Measurements from ENCODE around the gene NPAS3.
"Not testable (repeated sequence)": the region's sequence is repeated elsewhere in the genome, so short reads cannot be mapped to it uniquely, and the experiment has no call there.

Gene NPAS3

DNA sequence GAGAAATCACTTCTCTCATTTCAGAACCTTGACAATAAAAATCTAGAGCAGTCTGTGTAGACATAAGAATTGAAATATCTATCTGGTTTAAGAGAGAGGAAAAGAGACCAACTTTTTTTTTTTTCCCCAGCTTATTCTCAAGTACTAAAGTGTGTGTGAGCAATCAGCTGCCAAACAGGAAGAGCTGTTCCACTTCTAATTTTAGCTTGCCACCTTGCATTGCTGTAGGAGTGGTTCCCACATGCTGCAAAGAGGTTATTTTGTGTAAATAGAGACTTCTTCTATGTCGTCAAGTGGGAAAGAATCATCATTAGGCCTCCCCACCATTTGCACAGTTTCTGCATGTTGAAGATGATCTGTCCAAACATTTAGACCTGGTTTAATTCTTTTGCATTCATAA is 142.6 kb downstream of the NPAS3 start:
- DNase-seq (ENCODE audit: low read depth in 2 of 2), result no peak

DNA sequence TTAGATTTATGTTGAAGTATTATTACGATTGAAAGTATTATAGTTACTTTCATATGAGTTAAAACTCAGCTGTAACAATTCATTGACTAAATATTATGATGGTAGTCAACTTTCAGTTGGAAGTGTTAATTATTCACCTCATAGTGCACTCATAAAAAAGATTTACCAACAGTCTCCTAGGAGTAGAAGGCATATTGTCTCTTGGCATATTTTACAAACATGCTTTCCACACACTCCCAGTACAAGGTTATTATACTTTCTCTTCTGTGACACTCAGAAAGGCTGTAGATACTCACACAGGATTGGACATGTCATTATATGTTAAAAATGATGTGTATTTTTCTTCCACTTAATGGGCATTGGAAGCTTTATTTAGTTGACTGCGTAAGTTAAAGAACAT is 147.1 kb downstream of the NPAS3 start:
- DNase-seq (ENCODE audit: low read depth in 2 of 2), result no peak

DNA sequence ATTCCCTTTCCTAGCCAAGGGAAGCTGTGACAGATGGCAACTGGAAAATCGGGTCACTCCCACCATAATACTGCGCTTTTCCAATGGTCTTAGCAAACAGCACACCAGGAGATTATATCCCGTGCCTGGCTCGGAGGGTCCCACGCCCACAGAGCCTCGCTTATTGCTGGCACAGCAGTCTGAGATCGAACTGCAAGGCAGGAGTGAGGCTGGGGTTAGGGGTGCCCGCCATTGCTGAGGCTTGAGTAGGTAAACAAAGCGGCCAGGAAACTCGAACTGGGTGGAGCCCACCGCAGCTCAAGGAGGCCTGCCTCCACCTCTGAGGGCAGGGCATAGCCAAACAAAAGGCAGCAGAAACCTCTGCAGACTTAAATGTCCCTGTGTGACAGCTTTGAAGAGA is 149.6 kb downstream of the NPAS3 start:
- not testable (repeated sequence) for DNase-seq (ENCODE audit: low read depth in 2 of 2)

DNA sequence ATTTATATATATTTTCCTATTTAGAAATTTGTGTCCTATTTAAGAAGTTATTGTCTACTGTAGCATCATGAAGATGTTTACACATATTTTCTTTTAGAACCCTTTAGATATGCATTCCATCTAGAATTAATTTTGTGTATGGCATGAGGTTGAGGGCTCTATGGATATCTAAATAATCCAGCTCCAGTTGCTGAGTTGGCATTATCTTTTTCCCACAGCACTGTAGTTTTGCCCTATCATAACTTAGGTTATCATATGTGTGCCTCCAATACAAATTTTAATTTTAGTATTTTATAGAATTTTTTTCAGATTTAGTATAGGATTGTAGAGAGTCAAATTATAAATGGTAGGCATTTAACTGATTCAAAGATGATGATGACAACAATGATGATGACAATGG is 159.3 kb downstream of the NPAS3 start:
- DNase-seq (ENCODE audit: low read depth in 2 of 2), result no peak

DNA sequence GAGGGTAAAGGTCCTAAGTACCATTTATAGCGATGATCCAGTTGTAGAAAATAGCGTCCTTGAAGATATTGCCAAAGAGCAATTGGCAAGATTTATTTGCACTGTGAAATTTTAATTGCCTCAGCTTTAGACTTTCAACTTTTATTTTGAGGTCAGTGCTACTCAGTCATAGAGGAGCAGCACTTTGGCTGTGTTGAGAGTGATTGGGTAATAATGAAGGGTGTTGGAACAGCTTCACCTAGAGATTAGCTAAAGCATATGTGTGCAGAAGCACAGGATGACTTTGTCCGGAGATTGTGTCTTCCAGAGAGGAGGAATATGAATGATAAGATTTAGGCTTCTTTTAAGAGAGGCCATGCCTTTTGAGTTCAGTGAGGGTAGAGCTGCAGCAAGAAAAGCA is 164.8 kb downstream of the NPAS3 start:
- DNase-seq (ENCODE audit: low read depth in 2 of 2), result no peak

DNA sequence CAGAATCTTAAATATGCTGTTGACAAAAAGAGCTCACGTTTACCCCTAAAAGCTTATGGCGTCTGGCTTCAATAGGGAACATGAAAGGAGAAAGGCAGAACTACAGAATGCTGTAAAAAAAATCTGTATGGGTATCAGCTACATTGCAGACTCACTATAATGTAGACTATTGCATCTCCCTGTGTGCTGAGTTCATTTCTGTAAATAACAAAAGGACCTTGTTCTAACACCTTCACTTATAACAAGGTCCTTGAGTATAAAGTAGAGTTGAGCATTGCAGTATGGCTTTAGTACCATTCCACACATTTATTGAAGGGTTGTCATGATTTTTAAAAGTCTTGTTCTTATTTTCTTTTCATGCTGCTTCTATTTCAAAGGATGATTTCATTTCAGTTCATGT is 165.3 kb downstream of the NPAS3 start:
- no peak for DNase-seq (ENCODE audit: low read depth in 2 of 2)

DNA sequence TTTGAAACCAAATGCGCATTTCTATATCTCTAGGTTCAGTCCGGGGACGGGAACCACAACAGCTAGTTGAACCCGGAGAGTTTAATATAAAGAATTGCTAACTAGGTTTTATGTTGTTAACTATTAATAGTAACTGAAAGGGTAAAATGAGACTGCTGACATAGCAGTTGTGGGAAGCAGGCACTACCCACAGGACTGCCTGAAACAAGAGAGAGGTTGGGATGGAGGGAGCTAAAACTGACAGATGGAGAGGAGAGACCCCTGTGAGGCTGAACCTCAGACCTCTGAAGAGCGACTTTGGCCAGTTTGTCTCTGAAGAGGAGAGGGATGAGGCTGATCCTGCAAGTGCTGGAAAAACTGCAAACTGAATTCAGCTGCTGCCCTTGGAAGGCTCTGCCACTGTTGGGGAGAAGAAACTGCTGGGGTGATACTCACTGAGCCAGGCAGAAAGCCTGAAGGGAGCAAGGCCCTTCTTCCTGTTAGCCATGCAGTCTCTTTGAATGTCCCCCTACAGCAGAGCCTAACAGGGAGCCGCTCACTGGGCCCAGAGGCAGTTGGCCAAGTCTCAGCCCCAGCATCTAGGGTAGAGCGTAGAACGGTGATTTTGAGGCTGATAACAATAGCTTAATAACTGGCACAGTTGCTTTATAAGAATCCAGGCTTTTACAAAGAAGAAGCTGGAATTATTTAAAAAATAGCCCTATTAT is 172.2 kb downstream of the NPAS3 start:
- DNase-seq (ENCODE audit: low read depth in 2 of 2), result no peak

DNA sequence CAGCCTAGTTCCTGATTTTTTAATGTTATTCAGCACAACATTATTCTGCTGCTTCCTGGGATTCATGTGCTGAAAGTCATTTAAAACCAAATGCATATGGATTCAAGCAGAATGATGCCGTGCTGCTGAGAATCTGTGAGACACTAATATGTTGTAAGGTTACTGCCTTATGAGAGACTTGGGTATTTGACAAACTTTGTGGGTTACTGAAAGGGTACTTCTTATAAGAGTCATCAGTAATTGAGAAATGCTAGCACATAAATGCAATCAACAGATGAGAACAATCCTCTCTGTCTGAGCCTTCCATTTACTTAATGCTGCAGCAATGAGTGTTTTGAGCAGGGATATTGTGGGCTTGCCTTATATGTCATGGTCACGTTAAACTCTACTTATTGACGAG is 175.7 kb downstream of the NPAS3 start:
- no peak for DNase-seq (ENCODE audit: low read depth in 2 of 2)

DNA sequence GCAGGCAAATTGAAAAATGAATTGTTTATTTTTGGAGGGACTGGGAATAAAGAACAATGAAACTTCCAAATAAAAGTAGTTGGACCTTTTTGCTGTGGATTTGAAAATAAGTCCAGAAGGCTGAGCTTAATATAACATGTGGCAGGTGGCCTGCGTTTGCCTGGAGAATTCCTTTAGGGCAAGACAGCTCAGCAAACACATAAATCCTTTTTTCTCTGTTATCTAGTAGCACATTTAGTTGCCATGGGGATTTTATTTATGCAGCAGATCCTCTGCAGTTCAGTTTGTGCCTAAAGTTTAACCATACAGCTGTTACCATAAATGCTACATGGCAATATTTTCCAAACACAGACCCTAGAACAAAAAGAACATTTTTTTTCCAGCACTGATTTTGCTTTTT is 180.0 kb downstream of the NPAS3 start:
- no peak for DNase-seq (ENCODE audit: low read depth in 2 of 2)

DNA sequence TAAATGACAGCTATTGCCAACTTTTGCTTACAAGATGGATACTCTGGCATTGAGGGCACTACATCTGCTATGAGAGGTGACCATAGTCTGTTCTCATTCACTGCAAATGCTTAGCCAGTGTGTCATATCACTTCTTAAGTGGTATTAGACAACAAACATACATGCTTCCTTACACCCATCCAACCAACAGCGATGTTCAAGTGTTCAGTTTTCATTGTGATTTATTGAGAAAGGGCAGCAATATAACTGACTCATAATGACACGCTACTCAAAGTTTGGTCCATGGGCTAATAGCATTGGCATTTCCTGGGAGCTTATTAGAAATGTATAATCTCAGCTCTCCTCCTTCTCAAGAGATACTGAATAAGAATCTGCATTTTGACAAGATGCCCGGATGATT is 181.7 kb downstream of the NPAS3 start:
- DNase-seq (ENCODE audit: low read depth in 2 of 2), result no peak

DNA sequence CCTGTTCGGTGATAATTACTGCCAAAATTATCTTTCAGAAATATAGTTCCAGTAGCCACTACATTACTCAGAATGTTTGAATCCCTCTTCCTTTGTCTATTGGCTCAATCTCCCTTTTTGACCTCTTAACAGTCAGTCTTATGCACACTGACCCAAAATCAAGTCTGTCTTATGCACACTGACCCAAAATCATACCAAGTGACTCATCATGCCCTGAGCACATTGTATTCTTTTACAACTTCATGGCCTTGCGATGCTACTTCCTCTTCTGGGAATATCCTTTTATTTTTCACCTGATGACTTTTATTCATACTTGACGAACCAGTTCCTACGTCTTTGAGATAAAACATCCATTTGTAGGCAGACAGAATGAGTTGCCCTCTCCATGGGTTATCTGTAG is 182.3 kb downstream of the NPAS3 start:
- DNase-seq (ENCODE audit: low read depth in 2 of 2), result no peak

DNA sequence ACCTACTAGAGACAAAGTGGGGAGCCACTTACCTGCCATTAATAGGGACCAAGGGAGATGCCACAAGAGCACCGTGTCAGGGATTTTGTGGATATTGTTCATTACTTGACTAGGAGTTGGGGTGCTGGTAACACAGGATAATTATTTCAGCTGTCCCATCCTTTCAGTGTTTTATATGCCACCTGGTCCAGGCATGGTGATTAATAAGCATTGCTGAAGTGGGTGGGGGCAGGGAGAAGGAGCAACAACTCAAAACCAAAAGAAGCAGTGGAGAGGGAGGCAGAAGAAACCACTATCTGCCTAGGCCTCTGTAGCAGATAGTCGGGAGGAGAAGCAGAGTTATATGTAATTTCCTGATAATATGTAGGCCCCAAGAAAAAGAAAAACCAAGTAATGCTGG is 184.6 kb downstream of the NPAS3 start:
- DNase-seq (ENCODE audit: low read depth in 2 of 2), result no peak

DNA sequence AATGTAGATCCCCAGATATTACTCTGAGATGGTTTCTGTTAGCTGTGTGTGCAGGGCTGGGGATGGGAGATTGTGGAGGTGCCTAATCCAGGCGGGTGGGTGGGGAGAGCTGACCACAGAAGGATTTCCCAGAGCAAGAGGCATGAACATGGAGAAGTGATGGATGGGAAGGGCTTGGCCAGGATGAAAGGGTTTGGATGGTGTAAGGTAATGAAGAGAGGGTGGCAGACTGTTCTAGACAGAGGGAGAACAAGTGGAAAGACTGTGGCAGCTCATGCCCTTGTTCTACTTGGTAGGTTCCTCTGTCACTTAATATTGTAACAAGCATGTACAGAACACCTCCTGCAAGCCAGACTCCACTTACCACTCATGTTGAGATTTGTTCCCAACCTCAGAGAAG is 187.8 kb downstream of the NPAS3 start:
- DNase-seq (ENCODE audit: low read depth in 2 of 2), result no peak

DNA sequence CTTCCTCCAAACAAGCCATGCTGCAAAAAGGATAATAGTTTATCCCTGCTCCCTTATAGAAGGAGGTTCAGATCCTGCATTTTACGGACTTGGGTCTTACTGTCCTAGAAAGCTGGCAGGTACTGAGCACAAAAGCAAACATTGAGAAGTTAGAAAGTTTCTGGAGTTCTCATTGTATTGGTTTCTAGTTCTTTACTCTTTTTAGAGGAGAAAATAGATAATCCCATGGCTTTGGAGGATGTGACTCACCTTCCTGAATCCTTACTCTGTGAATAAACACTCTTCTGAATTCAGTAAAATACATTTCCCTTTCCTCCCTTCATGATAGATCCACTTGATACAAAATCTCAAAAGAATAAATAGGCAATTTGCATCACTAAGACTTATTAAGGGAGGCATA is 188.9 kb downstream of the NPAS3 start:
- DNase-seq (ENCODE audit: low read depth in 2 of 2), result no peak

DNA sequence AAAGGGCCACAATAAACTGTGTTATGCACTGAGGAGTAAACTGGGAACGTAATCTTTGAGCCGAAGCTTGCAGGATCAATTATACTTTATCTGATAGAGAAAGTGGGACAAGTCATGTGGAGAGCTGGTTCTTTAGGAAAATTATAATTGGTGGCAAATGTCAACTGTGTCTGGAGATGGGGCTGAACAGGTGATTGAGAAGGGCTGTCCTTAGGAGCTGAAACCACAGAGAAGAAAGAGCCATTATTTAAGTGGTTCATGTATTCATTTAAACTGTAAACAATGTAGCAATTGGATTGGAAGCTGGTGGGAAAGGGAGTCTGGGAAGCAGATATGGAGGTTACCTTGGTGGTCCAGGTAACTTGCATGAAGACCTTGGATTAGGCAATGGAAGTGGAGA is 193.1 kb downstream of the NPAS3 start:
- no peak for DNase-seq (ENCODE audit: low read depth in 2 of 2)

DNA sequence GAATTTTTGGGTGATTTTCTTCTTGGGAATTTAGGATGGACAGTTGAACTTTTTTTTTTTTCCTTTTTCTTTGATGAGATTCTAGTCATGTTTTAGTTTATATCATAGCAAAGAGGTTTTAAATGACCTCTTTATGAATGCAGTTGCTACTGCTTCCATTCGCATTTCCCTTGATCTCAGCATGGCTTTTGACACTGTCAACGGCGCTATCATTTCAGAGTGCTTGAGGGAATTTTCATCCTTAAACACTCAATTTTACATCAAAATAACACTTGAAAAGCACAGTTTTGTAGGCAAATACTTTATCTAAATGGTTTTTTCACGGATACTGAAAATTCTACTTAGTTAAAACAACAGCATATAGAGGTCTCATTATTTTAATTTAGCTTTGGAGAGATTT is 195.5 kb downstream of the NPAS3 start:
- DNase-seq (ENCODE audit: low read depth in 2 of 2), result no peak

DNA sequence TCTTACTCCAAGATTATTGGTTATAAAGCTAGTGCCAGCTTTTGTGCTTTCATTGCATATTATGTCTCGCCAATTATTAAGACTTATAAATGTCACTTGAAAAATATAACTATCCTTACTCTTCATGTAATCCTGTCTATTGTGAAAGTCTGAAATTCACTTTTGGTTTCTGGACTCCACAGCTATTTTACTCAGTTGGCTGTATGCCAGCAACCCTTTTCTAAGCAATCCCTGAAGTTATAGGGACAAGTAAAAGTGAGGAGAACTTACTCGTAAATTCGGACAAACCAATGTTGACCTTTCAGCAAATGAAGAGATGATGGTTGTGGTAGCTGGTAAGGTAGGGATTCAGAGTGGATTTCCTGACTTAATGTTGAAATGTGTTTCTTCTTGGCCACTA is 196.3 kb downstream of the NPAS3 start:
- DNase-seq (ENCODE audit: low read depth in 2 of 2), result no peak

DNA sequence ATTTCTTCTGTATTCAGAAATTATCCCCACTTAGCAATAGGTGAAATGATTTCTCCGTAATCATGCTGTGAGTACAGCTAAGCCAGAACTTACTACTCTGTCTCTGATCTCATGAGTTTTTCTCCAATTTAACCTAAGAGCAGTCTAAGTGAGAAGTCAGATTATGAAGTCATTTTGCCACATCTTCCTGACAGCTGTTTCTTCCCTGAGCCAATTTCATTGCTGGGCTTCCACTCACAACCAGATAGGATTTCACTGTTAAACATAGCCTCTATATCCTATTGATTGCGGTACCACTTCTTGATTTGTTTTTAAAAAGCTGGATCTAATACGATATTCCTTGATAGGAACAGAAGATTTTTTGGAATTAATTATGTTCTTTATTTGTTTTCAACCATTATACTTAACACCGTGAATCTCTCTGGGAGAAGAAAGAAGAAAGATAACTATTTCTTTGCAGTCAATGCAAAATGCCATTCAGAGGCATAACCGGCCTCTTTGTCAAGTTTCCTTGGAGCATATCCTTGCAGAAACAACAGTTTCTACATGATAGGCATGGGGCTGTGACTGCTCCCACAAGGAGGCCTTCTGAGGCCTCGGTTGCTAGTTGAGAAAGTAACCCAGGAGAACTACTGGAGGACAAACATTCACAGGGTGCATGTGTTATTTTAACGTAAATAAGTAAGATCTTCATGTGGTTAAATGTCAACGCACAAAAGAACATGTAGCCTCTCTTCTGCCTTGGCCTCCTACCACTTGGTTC is 212.2 kb downstream of the NPAS3 start:
- DNase-seq (ENCODE audit: low read depth in 2 of 2), result no peak

DNA sequence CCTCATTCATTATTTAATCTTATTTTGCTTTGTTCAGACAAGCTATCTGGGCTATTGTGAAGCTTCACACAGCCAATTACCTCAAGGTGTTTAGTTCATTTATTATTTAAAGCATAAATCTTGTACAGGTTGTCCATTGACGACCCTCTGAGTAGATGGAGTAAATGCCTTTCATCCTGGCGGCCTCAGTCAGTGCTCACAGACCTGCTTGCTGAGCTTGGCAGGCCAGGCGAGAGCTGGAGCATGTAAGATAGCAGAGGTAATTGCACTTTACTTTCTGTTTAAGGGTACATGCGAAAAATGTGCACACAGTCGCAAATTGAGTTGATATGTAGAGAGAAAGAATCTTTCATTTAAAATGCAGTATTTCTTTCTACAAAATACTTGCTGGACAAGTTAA is 224.4 kb downstream of the NPAS3 start:
- DNase-seq (ENCODE audit: low read depth in 2 of 2), result no peak

DNA sequence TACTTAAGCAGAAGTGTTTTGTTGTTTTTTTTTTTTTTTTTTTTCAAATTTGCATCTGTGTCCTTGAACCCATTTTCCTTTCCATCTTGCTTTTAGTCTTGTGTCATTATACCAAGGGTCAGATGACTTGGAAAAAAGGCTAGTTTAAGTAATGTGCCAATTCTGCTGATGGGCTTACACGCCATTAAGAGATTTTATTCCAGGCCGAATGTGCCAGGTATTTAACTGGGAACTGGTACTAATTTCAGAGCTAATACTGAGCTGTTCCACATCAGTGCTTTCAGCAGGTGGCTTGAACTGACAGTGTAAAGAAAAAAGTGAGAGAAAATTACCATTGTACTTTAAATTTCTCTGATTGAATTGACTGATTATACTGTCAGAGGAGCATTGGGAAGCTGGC is 224.9 kb downstream of the NPAS3 start:
- DNase-seq (ENCODE audit: low read depth in 2 of 2), result no peak

DNA sequence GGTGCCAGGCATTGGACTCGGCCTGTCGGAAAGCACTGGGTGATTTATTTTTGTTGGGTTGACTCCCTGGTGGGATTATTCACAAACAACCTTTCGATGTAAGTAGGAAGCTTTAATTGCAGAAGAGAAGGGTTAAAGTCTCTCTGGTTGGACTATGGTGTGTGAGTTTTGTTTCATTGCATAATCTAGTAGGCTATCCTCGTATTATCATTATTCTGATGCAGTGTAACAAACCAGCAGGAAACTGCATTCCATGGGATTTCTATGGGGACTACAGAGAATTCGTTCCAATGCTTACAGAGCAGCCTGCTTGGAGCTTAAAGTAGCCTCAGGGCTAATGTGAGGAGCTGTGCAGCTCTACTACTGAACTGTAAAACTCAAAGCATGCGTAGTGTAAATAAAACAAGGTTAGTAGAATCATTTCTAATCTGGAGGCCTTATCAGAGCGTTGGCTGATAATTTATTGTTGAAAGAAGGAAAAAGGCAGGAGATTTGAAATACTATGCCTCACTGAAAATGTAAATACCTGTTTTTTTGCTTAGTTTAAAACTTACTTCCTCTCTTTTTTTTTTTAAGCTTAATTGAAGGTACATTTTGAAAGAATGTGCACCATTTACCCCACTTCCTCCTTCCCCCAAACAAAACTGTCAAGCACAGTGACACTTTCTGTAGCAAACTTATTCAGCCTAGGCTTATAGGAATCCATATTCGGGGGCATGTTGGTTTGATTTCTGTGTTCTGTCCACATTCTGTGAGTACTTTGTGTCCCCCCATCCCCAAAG is 226.7 kb downstream of the NPAS3 start:
- no peak for DNase-seq (ENCODE audit: low read depth in 2 of 2)

DNA sequence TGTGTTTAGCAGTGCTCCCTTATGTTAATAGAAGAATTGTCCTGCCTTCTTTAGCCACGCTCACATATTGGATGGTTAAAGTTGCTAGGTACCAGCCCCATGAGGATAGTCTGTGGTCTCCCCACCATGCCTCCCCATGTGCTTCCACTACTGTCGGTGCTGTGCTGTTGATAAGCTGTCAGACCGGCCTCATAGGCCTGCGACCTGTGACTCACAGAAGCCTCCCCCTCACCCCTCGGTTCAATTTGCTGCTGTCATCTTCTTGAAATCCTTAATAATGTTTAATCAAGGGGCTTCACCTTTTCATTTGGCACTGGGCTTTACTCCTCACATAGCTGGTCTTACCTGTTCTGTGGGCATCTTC is 227.2 kb downstream of the NPAS3 start:
- no peak for DNase-seq (ENCODE audit: low read depth in 2 of 2)

DNA sequence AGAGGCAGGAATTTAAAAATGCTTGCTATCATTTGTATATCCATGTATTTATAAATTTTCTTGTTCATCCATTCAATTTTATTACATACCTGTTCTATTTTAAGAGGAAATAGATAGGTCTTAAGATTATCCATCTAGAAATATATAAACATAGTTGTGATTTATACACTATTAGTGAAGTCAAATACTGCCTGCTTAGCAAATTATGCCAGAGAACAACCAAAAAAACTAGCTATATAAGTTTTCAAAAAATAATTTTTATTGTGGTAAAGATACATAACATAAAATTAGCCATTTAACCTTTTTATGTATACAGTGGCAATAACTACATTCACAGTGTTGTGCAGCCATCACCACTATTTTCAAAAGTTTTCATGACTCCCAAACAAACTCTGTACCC is 237.3 kb downstream of the NPAS3 start:
- no peak for DNase-seq (ENCODE audit: low read depth in 2 of 2)

All from stimulated activated CD4-positive, alpha-beta T cell treated with anti-CD3 and anti-CD28 coated beads, Interleukin-1b, Interleukin-23, amount 100 ng/mL, for 4 hours (primary cell).